A549 (cell line): ENCODE data around the gene ERGIC1.

Experiments
- CHD4 ChIP-seq: fragments of 200-600 bp; sonication (generic); IDR thresholded peaks from 2 replicates; pipeline ENCODE4 v1.6.1; 2016; ENCODE audit warnings: antibody characterized with exemption, mild to moderate bottlenecking, borderline replicate concordance
- EP300 ChIP-seq, 2 experiments: fragments of >200 bp; sonication (Bioruptor Twin); formaldehyde crosslinking; IDR thresholded peaks; 2 replicates in 1 of 2; 3 replicates in 1 of 2; pipeline ENCODE4 v1.6.1; 2016 to 2017
- HOXA7 ChIP-seq: fragments of 250-450 bp; sonication (Bioruptor Pico); IDR thresholded peaks from 2 replicates; pipeline ENCODE4 v1.5.0; 2020; ENCODE audit warnings: mild to moderate bottlenecking, moderate library complexity
- NPAS2 ChIP-seq: fragments of 250-450 bp; sonication (Bioruptor Pico); IDR thresholded peaks from 2 replicates; pipeline ENCODE4 v1.8.0; 2022; ENCODE audit warnings: mild to moderate bottlenecking, moderate library complexity, borderline replicate concordance
- POLR2AphosphoS2 ChIP-seq: conservative IDR thresholded peaks from 2 replicates; pipeline ENCODE4 v1.6.1; 2012; ENCODE audit warnings: low read length, improper control_type of control experiment, inconsistent platforms
- RAD21 ChIP-seq, 2 experiments: fragments of >200 bp in 1 of 2; sonication (Bioruptor Twin) in 1 of 2; formaldehyde crosslinking in 1 of 2; IDR thresholded peaks in 1 of 2; conservative IDR thresholded peaks in 1 of 2; 2 replicates in 1 of 2; 3 replicates in 1 of 2; pipeline ENCODE4 v1.6.1; 2012 to 2018; ENCODE audit warnings: inconsistent platforms in 1 of 2
- RCOR1 ChIP-seq: fragments of 150-350 bp; IDR thresholded peaks from 2 replicates; pipeline ENCODE4 v1.6.1; 2014; ENCODE audit warnings: antibody characterized with exemption, low read length, low read depth
- RNF2 ChIP-seq: fragments of 200-600 bp; sonication (generic); IDR thresholded peaks from 2 replicates; pipeline ENCODE4 v1.6.1; 2016; ENCODE audit warnings: low read depth, mild to moderate bottlenecking, antibody characterized with exemption, moderate library complexity, borderline replicate concordance
- SMC3 ChIP-seq: fragments of >200 bp; sonication (Bioruptor Twin); formaldehyde crosslinking; IDR thresholded peaks from 3 replicates; pipeline ENCODE4 v1.6.1; 2018; ENCODE audit warnings: inconsistent platforms
- ZC3H11A ChIP-seq: fragments of 450-650 bp; IDR thresholded peaks from 2 replicates; pipeline ENCODE4 v1.6.1; 2014; ENCODE audit warnings: antibody characterized with exemption, mild to moderate bottlenecking
- TF ChIP-seq, protein P1 (sequence below): fragments of >200 bp; sonication (Bioruptor Twin); formaldehyde crosslinking; IDR thresholded peaks from 3 replicates; pipeline ENCODE4 v1.5.1; 2016
- TF ChIP-seq, protein P2 (sequence below): fragments of 450-650 bp; IDR thresholded peaks from 2 replicates; pipeline ENCODE4 v1.6.1; 2014; ENCODE audit warnings: antibody characterized with exemption

DNA sequence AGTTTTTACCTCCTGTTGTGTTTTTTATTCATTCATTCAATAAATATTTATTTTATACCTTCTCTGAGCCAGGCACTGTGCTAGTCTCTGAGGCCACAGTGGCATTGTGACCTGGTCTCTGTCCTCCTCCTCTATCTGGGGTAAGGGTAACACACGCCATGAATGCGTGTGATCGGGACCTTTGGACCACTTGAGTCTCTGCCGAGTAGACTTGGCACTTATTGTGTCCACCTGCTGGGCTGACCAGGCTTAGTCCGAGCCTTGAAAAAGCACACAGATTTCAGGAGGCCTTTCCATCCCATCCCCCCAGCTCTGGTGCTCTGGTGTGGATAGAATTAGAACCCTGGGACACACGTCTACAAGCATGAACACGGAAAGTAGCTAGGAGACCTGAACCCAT, 58.7 kb downstream of the ERGIC1 start:
- TF ChIP-seq, protein P1, sequence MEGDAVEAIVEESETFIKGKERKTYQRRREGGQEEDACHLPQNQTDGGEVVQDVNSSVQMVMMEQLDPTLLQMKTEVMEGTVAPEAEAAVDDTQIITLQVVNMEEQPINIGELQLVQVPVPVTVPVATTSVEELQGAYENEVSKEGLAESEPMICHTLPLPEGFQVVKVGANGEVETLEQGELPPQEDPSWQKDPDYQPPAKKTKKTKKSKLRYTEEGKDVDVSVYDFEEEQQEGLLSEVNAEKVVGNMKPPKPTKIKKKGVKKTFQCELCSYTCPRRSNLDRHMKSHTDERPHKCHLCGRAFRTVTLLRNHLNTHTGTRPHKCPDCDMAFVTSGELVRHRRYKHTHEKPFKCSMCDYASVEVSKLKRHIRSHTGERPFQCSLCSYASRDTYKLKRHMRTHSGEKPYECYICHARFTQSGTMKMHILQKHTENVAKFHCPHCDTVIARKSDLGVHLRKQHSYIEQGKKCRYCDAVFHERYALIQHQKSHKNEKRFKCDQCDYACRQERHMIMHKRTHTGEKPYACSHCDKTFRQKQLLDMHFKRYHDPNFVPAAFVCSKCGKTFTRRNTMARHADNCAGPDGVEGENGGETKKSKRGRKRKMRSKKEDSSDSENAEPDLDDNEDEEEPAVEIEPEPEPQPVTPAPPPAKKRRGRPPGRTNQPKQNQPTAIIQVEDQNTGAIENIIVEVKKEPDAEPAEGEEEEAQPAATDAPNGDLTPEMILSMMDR: no peak
- TF ChIP-seq RCOR1 (no peak), EP300 (IDR thresholded peaks at IDR 0.05) (no peak), CHD4 (no peak), RNF2 (no peak), POLR2AphosphoS2 (no peak), RAD21 (conservative IDR thresholded peaks at IDR 0.05 in 1 of 2, IDR thresholded peaks at IDR 0.05 in 1 of 2) (no peak), SMC3 (no peak), ZC3H11A (no peak), HOXA7 (no peak; the same call in 1 of the 2 replicates), NPAS2 (CRISPR knock-in tag) (no peak)
- TF ChIP-seq, protein P2, sequence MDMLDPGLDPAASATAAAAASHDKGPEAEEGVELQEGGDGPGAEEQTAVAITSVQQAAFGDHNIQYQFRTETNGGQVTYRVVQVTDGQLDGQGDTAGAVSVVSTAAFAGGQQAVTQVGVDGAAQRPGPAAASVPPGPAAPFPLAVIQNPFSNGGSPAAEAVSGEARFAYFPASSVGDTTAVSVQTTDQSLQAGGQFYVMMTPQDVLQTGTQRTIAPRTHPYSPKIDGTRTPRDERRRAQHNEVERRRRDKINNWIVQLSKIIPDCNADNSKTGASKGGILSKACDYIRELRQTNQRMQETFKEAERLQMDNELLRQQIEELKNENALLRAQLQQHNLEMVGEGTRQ: no peak
